ENCODE measurements around the gene KIF3A.

Gene KIF3A

GRCh38 chr5:132770476-132771159, 33.3 kb upstream of the KIF3A start:
- no peak for DNase-seq (ENCODE audit: low spot score)

DNA sequence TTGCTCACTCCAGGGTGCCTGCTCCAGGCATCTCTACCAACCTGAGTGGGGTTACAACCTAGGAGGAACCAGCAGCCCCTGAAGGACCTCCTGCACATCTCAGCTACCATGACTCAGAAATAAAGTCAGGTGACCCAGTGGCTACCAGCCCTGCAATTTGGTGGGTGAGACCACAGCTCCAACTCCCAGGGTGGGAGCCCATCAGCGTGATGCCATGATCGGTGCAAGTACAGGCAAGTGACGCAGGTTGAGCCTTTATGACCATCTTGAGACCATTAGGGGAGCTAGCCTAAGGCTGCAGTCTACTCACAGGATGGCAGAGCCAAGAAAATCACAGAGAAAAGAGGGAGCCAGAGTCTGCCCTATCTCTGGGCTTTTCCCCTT, 31.1 kb upstream of the KIF3A start:
- no peak for DNase-seq (ENCODE audit: low spot score)

DNA sequence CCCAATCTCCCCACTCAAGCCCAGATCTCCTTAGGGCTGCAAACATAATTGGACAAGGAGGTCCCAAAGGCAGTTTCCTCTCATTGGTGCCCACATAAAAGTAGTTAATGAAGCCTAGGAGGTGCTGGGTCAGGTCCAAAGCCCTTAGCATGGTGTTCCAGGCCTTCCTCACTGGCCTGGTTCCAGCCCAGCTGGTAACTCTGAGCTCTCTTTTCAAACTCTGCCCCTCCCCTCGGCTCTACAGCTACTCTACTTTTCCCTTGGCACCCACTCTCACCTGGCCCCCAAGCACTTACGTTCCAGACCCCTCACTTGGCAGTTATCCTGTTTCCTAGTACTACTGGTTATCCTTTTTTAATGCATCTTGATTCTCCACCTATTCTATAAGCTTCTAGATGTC, 29.8 kb upstream of the KIF3A start:
- no peak for DNase-seq (ENCODE audit: low spot score)

DNA sequence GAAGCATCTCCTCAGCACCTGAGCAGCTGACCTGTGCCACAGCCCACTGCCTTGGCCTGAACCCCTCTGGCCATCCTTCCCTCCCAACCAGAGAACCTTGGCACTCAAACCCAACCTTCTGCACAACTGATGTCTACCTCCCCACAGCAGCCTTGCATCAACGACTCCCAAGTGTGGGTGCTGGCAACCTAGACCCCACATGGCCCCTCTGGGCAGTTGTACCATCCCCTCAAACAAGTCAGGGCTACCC, 29.4 kb upstream of the KIF3A start:
- no peak for DNase-seq (ENCODE audit: low spot score)

DNA sequence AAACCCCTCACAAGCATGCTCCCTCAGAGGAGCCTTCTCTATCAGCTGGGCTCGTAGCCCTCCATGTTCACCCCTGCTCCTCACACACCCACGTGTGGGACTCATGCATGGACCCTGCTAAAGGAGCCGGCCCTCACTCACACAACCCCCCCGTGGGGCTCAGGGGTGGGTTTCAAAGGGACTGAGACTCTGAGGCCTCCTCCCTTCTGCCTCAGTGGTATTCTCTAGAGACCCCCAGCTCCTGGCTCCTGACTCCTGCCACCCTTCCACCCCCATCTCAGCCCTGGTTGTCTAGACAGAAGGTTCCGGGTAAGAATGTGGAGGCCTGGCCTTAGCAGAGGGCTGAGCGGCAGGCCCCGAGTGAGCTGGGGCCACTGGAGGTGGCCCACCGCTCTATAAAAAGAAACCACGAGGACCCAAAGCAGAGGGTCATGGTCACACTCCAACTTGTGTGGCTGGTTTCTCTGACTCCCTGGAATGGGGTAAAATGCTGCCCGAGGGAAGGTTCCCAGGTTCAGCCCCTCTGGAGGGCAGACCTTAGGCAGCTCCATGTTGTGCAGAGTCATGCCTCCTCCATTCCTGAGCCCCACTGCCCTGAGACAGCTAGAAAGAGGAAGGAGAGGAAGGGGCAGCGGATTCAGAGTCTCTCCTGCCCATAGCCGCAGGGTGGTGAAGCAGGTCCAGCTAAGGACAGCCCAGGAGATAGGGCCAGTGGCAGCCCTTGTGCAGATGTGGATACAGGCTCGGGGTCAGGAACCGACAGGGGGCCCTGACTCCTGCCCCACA, 28.9 kb upstream of the KIF3A start:
- no peak for DNase-seq (ENCODE audit: low spot score)

DNA sequence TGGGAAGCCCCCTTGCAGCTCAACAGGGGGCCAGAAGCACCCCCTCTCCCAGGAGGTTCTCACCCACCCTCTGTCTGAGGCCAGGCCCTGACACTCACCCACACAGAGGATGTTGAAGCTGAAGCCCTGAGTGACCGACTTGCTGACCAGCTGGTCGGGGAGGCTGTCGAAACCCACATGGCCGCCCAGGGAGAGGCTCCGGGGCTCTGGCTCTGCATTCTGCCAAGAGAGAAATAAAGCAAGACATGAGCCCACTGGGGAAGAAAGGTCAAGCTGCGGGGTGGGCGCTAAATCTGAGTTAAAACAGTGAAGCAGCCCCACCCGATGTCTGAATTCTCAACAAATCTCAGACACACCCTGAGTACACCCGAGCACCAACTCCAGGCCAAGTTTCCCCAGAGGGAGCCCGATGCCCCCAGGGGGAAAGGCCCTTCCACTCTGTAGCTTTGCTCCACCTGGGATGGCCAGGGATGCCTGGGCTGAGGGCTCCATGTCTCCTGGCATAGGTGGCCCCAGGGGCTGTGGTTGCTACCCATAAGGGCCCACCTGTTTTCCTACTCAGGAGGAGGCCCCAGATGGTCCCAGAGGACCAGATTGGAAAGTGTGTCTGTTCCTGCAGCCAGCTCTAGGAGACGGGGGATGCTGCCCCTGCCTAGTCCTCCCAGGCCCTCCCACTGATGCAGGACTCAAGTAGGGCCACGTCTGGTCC, 28.1 kb upstream of the KIF3A start:
- no peak for DNase-seq (ENCODE audit: low spot score)

- no peak for DNase-seq (ENCODE audit: low spot score)
These were observed 27.4 kb upstream of the KIF3A start for GRCh38 chr5:132764671-132765238.

- DNase-seq (ENCODE audit: low spot score): no peak
These were observed 26.7 kb upstream of the KIF3A start for GRCh38 chr5:132764051-132764450.

- no peak for DNase-seq (ENCODE audit: low spot score)
These were observed 26.1 kb upstream of the KIF3A start for GRCh38 chr5:132763181-132764036.

GRCh38 chr5:132762246-132763000, 25.1 kb upstream of the KIF3A start:
- DNase-seq (ENCODE audit: low spot score): no peak

DNA sequence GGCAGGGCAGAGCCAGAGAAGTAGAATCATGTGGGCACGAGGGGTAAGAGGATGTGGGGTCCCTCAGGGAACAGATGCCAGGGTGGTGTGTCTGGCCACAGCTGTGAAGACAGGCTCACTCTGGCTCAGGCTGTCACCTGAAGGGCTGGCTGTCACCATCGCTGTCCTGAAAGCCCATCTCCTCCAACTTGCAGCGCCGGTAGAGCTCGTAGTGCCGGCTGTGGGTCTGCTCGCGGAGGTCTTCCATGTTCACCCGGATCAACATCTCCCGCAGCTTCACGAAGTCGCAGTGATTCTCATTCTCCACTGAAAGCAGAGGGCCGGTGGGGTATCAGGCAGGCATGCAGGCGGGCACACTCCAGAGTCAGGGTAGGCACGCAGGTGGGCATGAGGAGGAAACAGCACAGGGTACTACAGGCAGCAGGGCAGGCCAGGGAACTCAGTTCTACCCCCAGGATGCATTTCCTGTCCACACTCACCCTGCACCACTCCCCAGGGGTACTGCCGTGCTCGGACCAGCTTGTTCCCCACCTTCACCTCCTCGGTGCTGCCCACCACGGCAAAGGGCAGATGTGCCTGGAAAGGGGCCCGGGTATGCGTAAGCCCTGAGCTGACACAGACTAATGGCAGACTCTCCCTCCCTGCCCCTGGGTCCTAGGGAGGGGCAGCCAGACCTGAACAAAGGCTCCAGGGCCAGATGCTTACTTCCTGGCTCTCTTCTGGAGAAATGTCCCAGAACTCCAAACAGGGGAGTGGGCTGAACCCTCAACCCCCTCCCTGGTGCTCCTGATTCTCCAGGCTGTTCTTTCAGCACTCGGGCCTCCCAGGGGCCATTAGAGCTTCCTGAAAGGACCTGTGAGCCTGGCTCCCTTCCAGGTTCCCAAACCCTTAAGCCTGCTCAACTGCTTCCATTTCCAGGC, 24.2 kb upstream of the KIF3A start:
- DNase-seq (ENCODE audit: low spot score): no peak

DNA sequence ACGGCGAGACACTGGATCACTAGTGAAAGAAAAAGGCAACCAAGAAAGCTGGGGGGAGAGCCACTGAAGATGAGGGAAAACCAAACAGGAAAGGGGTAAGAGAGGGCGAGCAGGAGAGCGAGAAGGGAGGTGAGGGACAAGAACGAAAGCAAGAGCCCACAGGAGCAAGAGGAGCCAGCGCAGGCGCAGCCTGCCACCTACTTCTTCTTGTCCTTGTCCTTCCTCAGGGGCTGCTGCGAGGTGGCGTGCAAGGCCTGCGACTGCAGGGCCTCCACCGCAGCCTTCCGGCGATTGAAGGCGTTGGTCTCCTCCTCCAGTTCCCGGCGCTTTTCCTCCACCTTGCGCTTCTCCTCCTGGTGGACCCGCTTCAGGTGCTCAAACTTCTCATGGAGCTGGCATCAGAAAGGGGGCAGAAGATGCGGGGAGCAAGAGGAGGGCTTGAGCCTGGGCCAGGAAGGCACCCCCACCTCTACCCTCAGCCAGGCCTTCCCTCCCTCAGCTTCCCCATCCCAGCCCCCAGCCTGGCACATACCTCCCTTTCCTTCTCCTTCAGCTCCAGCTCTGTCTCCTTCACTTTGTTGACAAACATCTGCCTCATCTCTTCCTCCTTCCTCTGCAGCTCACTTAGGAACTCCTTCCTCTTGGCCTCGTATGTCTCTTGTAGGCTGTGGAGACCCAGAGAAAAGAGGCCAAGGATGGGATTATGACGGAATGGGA, 23.4 kb upstream of the KIF3A start:
- no peak for DNase-seq (ENCODE audit: low spot score)

DNA sequence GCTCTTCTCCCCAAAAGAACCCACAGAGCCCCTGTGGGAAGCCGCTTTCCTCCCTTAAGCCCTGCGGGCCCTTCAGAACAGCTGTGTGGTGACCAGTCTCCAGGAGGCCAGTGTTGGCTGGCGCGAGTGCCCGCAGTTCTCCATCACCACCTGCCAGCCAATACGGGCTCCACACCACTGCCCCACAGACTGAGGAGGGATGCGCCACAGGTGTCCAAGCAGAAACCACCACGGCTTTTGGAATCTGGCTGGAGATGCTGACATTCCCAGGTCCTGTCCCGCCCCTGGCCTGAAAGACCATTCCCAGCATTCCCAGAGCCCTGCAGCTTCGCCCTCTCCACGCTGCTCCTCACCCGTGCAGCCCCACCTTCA, 22.7 kb upstream of the KIF3A start:
- no peak for DNase-seq (ENCODE audit: low spot score)

DNA sequence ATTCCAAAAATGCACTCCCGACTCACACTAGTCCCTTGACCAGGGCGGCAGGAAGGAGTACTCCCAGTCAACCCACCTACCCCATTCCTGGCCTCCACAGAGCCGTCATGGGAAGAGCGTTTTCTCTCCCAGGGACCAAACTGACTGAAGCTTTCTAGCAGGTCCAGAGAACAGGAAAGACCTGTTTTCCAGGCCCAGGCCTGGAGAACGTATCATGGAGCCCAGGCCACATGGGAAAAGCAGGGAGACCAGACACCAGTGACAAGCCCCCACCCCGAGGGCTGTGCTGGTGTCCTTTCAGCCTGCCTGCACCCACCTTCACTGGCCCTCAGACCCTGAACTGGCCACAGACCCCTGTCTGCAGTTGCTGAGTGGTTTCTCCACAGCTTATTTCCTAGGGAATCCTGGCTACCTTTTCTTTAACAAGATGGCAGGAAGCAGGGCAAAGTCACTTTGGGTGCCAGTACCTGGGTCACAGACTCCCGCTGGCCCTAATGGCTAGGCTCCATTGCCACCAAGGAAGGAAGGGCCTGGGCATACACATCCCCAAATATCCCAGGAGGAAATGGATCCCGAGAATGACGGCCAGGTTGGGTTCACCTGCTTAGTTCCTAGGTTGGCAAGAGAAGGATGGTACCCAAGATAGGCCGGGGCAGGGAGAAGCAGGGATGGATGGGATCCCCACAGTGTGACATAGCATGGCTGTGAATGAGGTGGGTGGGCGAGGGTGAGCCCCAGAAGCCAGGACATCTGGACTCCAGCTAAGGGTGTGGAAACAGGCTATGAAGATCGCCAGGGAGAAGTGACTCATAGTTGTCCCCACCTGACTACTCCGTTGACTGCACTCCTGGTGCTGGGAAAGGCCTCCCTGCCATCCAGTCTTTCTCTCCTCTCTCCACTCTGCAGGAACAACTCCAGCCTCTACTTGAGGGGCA, 22.0 kb upstream of the KIF3A start:
- no peak for DNase-seq (ENCODE audit: low spot score)

- DNase-seq (ENCODE audit: low spot score): no peak
These were observed 21.1 kb upstream of the KIF3A start for GRCh38 chr5:132758451-132758850.

DNA sequence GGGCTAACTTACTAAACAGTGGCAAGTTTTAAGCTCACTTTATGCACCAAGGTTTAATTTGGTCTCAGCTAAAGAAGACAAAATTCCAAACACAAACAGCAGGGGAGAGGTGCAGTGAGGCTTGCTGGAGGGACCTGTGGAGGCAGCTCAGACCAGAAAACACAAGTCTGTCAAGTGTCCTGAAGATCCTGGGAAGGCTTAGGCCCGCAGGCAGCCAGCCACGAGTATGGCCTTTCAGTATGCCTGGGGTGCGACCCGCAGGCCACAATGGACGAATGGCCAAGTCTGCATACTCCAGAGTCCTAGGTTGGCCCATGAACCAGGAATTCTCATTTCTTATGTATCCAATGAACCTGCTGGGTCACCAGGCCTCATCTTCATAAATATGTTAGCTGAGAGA, 19.2 kb upstream of the KIF3A start:
- DNase-seq (ENCODE audit: low spot score): no peak

- DNase-seq (ENCODE audit: low spot score): no peak
These were observed 17.6 kb upstream of the KIF3A start for GRCh38 chr5:132754947-132755346.

GRCh38 chr5:132754111-132754510, 16.8 kb upstream of the KIF3A start:
- no peak for DNase-seq (ENCODE audit: low spot score)

Data from CD4-positive, alpha-beta T cell treated with Interleukin-6 at 100 ng/mL for 8 hours (primary cell).